H9 (cell line): ENCODE measurements around the gene KCNG2. TPM values are rescaled to one million over a fixed set of nuclear protein-coding genes. Genes with fewer than 3 reads are reported as not detected.

ENCODE experiments used
- DNase-seq: peaks from one replicate; pipeline ENCODE4 v3.0.0-alpha.2; 2017
- H2AFZ ChIP-seq: one replicate; pipeline ENCODE4 v1.6.1; 2013; ENCODE audit warnings: mild to moderate bottlenecking, low read length, control low read depth, moderate library complexity
- H2AK5ac ChIP-seq: 2 replicates; pipeline ENCODE4 v1.6.1; 2013; ENCODE audit warnings: low read length, control low read depth, mixed read lengths; ENCODE audit not compliant: insufficient read length
- H2BK120ac ChIP-seq: one replicate; pipeline ENCODE4 v1.6.1; 2013; ENCODE audit warnings: low read depth, mild to moderate bottlenecking, low read length, control low read depth, inconsistent platforms; ENCODE audit not compliant: poor library complexity, severe bottlenecking
- H2BK12ac ChIP-seq: 2 replicates; pipeline ENCODE4 v1.6.1; 2013; ENCODE audit warnings: low read length, control low read depth, mixed read lengths, low read depth; ENCODE audit not compliant: insufficient read length
- H2BK15ac ChIP-seq: 2 replicates; pipeline ENCODE4 v1.6.1; 2013; ENCODE audit warnings: low read depth, low read length, control low read depth
- H2BK20ac ChIP-seq: one replicate; pipeline ENCODE4 v1.6.1; 2013; ENCODE audit warnings: low read depth, mild to moderate bottlenecking, low read length, control low read depth, inconsistent platforms; ENCODE audit not compliant: poor library complexity, severe bottlenecking
- H2BK5ac ChIP-seq: 2 replicates; pipeline ENCODE4 v1.6.1; 2013; ENCODE audit warnings: low read length, control low read depth, mixed read lengths; ENCODE audit not compliant: insufficient read length
- H3K14ac ChIP-seq: 2 replicates; pipeline ENCODE4 v1.6.1; 2013; ENCODE audit warnings: low read length, control low read depth; ENCODE audit not compliant: insufficient read depth
- H3K18ac ChIP-seq: 2 replicates; pipeline ENCODE4 v1.6.1; 2013; ENCODE audit warnings: low read depth, mild to moderate bottlenecking, mixed read lengths, low read length, control low read depth; ENCODE audit not compliant: insufficient read length
- H3K23ac ChIP-seq: 2 replicates; pipeline ENCODE4 v1.6.1; 2013; ENCODE audit warnings: low read length, control low read depth, mixed read lengths, low read depth; ENCODE audit not compliant: insufficient read length
- H3K23me2 ChIP-seq: 2 replicates; pipeline ENCODE4 v1.6.1; 2013; ENCODE audit warnings: low read depth, mild to moderate bottlenecking, mixed read lengths, low read length, control low read depth; ENCODE audit not compliant: insufficient read length, poor library complexity, severe bottlenecking
- H3K27ac ChIP-seq: 2 replicates; pipeline ENCODE4 v1.5.1; 2013; ENCODE audit warnings: low read length, control low read depth, mixed read lengths, low read depth; ENCODE audit not compliant: insufficient read length
- H3K27me3 ChIP-seq: 2 replicates; pipeline ENCODE4 v1.6.1; 2013; ENCODE audit warnings: low read length, control low read depth, inconsistent platforms; ENCODE audit not compliant: insufficient read depth
- H3K4ac ChIP-seq: 2 replicates; pipeline ENCODE4 v1.6.1; 2013; ENCODE audit warnings: low read depth, mild to moderate bottlenecking, control low read depth, inconsistent platforms, low read length, moderate library complexity
- H3K4me1 ChIP-seq: 2 replicates; pipeline ENCODE4 v1.6.1; 2013; ENCODE audit warnings: low read length, control low read depth, inconsistent platforms; ENCODE audit not compliant: insufficient read depth
- H3K4me2 ChIP-seq: 2 replicates; pipeline ENCODE4 v1.6.1; 2013; ENCODE audit warnings: low read length, control low read depth, mixed read lengths; ENCODE audit not compliant: insufficient read length, insufficient read depth
- H3K56ac ChIP-seq: 2 replicates; pipeline ENCODE4 v1.6.1; 2013; ENCODE audit warnings: low read depth, mild to moderate bottlenecking, mixed read lengths, low read length, control low read depth; ENCODE audit not compliant: insufficient read length
- H3K79me1 ChIP-seq: 2 replicates; pipeline ENCODE4 v1.6.1; 2013; ENCODE audit warnings: low read depth, mild to moderate bottlenecking, moderate library complexity, low read length, control low read depth, inconsistent platforms; ENCODE audit not compliant: insufficient read depth, poor library complexity, severe bottlenecking
- H3K79me2 ChIP-seq: 2 replicates; pipeline ENCODE4 v1.6.1; 2013; ENCODE audit warnings: low read length, control low read depth, inconsistent platforms; ENCODE audit not compliant: insufficient read depth
- H3K9ac ChIP-seq: 2 replicates; pipeline ENCODE4 v1.6.1; 2013; ENCODE audit warnings: low read length, control low read depth, mixed read lengths; ENCODE audit not compliant: insufficient read length; ENCODE audit errors: extremely low read depth
- H3K9me3 ChIP-seq: one replicate; pipeline ENCODE4 v1.6.1; 2013; ENCODE audit warnings: low read depth, low read length, inconsistent platforms; ENCODE audit not compliant: control insufficient read depth
- H3T11ph ChIP-seq: one replicate; pipeline ENCODE4 v1.6.1; 2013; ENCODE audit warnings: mild to moderate bottlenecking, low read length, control low read depth, inconsistent platforms
- H4K20me1 ChIP-seq: one replicate; pipeline ENCODE4 v1.6.1; 2013; ENCODE audit not compliant: control insufficient read depth, insufficient read length, insufficient read depth
- H4K5ac ChIP-seq: 2 replicates; pipeline ENCODE4 v1.6.1; 2013; ENCODE audit warnings: low read depth, mild to moderate bottlenecking, mixed read lengths, low read length, control low read depth; ENCODE audit not compliant: insufficient read length
- H4K8ac ChIP-seq: replicated peaks from 2 replicates; pipeline ENCODE4 v1.6.1; 2013; ENCODE audit warnings: low read length, control low read depth, mixed read lengths, low read depth; ENCODE audit not compliant: insufficient read length
- H4K91ac ChIP-seq: 2 replicates; pipeline ENCODE4 v1.6.1; 2013; ENCODE audit warnings: low read depth, mild to moderate bottlenecking, moderate library complexity, mixed read lengths, low read length, control low read depth; ENCODE audit not compliant: insufficient read length
- H3K27ac Mint-ChIP-seq, 3 experiments: 2 replicates in 2 of 3; 3 replicates in 1 of 3; pipeline ENCODE4 v1.8.0; 2020 to 2021; ENCODE audit warnings: mixed read lengths in 3 of 3, mild to moderate bottlenecking in 1 of 3, moderate library complexity in 1 of 3
- H3K27me3 Mint-ChIP-seq: 2 replicates; pipeline ENCODE4 v1.8.0; 2021; ENCODE audit warnings: low read depth, mild to moderate bottlenecking, moderate library complexity, mixed read lengths
- H3K36me3 Mint-ChIP-seq, 3 experiments: 2 replicates in 2 of 3; 3 replicates in 1 of 3; pipeline ENCODE4 v1.8.0; 2020 to 2021; ENCODE audit warnings: low read depth in 3 of 3, mixed read lengths in 3 of 3; ENCODE audit not compliant: insufficient read depth in 1 of 3
- H3K4me1 Mint-ChIP-seq, 2 experiments: 2 replicates each; pipeline ENCODE4 v1.8.0; 2020; ENCODE audit warnings: mixed read lengths in 2 of 2
- H3K4me3 Mint-ChIP-seq, 2 experiments: 2 replicates in 1 of 2; 3 replicates in 1 of 2; pipeline ENCODE4 v1.8.0; 2020 to 2021; ENCODE audit warnings: mild to moderate bottlenecking in 2 of 2, mixed read lengths in 2 of 2, moderate library complexity in 1 of 2
- H3K9me3 Mint-ChIP-seq, 2 experiments: 2 replicates in 1 of 2; 3 replicates in 1 of 2; pipeline ENCODE4 v1.8.0; 2020; ENCODE audit warnings: mild to moderate bottlenecking in 2 of 2, mixed read lengths in 2 of 2, moderate library complexity in 1 of 2
- WGBS: extraction: QIAGEN DNeasy Blood & Tissue Kit; methylation state at CpG from one replicate; pipeline ENCODE4 v1.1.7; 2013; ENCODE audit warnings: missing lambda C conversion rate, low lambda C conversion rate, mixed read lengths; ENCODE audit not compliant: insufficient read length; ENCODE audit errors: extremely low coverage; 5-methylcytosine and 5-hydroxymethylcytosine counted together
- total RNA-seq: library from RNA; stranded (reverse); gene quantifications from 2 replicates; pipeline ENCODE4 v1.2.1, GENCODE V29; 2021
- TF ChIP-seq, protein P1 (sequence below): fragments of 200-600 bp; sonication (generic); conservative IDR thresholded peaks from 3 replicates; pipeline ENCODE4 v1.8.0; 2021; ENCODE audit warnings: antibody characterized with exemption, mild to moderate bottlenecking

Gene KCNG2
- total RNA-seq, 1 experiment from 2014 or later: 0.15 TPM

DNA sequence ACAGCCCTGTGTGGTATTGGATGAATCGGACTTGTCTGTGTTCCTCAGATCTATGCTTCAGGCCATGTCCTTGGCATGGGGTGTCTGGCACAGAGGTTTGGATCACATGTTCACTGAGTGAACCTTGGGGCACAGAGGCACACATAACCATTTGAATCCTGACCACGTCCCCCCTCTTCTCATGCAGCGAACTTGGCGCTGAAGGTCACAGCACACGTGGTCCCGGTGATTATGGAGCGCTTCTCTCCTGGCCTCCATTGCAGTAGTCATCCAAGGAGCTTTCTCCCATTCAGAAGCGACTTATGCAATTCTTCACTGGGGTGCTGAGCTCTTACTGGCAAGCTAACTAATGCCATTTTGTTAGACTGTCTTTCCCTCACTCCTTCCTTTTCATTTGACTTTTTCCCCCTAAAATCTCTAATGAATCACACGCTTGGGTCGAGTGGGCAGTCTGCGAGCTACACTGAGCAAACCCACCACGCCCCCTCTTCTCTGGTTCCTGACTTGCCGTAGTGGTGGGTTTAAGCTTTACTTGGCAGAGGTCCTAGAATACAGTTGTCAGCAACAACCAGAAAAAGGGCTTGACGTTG is 59.4 kb downstream of the KCNG2 start:
- Histone ChIP-seq H3K18ac (no peak overlapping the region), H3K4me2 (no peak overlapping the region), H3K79me2 (no peaks in the 10 kb centered on the region), H3K27me3 (no peaks in the 10 kb centered on the region), H3K14ac (no peak overlapping the region), H4K20me1 (no peaks in the 10 kb centered on the region), H2BK5ac (no peak overlapping the region), H3T11ph (no peak overlapping the region), H2AK5ac (no peak overlapping the region), H3K9me3 (no peaks in the 10 kb centered on the region), H2BK15ac (no peak overlapping the region), H3K9ac (no peak overlapping the region), H3K79me1 (no peaks in the 10 kb centered on the region), H2BK20ac (no peak overlapping the region), H3K4me1 (no peaks in the 10 kb centered on the region), H4K5ac (no peak overlapping the region), H4K91ac (no peak overlapping the region), H2AFZ (no peak overlapping the region), H2BK12ac (no peak overlapping the region), H2BK120ac (no peak overlapping the region), H3K4ac (no peak overlapping the region), H3K23ac (no peak overlapping the region), H3K23me2 (no peaks in the 10 kb centered on the region), H3K27ac (no peak overlapping the region), H3K56ac (no peak overlapping the region), H4K8ac (no peak overlapping the region)
- H3K27ac Mint-ChIP-seq: peak overlapping the region in 1 of 3 experiments; percentile 69; a peak in 2 of 7 replicates
- TF ChIP-seq, protein P1, sequence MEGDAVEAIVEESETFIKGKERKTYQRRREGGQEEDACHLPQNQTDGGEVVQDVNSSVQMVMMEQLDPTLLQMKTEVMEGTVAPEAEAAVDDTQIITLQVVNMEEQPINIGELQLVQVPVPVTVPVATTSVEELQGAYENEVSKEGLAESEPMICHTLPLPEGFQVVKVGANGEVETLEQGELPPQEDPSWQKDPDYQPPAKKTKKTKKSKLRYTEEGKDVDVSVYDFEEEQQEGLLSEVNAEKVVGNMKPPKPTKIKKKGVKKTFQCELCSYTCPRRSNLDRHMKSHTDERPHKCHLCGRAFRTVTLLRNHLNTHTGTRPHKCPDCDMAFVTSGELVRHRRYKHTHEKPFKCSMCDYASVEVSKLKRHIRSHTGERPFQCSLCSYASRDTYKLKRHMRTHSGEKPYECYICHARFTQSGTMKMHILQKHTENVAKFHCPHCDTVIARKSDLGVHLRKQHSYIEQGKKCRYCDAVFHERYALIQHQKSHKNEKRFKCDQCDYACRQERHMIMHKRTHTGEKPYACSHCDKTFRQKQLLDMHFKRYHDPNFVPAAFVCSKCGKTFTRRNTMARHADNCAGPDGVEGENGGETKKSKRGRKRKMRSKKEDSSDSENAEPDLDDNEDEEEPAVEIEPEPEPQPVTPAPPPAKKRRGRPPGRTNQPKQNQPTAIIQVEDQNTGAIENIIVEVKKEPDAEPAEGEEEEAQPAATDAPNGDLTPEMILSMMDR: no peak
- no CpG with 5 or more reads among the region's 14 CpGs for WGBS
- peak overlapping the region in 1 of 2 experiments; percentile 31; a peak in 1 of 5 replicates for H3K4me3 Mint-ChIP-seq
- H3K36me3 Mint-ChIP-seq: no peaks in the 10 kb centered on the region
- DNase-seq: no peak
- H3K4me1 Mint-ChIP-seq: peaks cover 5 to 6% of the 10 kb centered on the region in 2 experiments; a peak in 3 of 4 replicates
- peaks cover 38% of the 10 kb centered on the region for H3K27me3 Mint-ChIP-seq
- H3K9me3 Mint-ChIP-seq: no peaks in the 10 kb centered on the region; a peak in 1 of 5 replicates
